Measurements from ENCODE around the gene NACA2. TPM values are rescaled to one million over a fixed set of nuclear protein-coding genes. Genes with fewer than 3 reads are reported as not detected.
"Not testable (repeated sequence)": the region's sequence is repeated elsewhere in the genome, so short reads cannot be mapped to it uniquely, and the experiment has no call there.

NACA2 gene
- 1.0 TPM for polyA plus RNA-seq (ENCODE audit: insufficient read length)

DNA sequence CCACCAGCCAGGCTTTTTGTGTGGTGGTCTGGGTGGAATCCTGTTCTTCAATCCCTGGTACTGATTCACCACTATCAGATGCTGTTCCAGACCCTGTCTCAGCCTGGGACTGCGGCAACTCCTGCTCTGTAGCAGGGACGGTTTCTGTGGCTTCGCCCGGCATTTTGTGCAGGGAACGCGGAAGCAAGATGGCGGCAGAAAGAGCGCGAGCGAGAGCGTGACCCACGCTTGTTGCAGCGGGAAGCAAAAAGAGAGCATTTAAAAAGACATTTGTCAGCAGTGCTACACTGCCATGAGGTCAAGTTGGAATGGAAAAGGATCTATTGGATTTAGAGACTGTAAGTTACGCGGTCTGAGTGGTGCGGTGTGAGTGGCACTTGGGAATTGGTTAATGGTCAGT lies at the start of gene NACA2:
Gene NACA2, minus strand, starts transcription at position 202 of the 400 bp plus-strand sequence. Its CDS starts 39 bp downstream, at position 163.
- DNase-seq (ENCODE audit: low read depth): no peak

DNA sequence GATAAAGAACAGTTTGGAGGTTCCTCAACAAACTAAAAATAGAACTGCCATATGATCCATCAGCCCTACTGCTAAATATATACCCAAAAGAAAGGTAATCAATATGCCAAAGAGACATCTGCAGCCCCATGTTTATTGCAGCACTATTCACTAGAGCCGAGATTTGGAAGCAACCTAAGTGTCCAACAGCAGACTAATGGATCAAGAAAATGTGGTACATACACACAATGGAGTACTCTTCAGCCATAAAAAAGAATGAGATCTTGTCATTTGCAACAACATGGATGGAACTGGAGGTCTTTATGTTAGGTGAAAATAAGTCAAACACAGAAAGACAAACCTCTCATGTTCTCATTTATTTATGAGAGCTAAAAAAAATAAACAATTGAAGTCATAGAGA lies 48.8 kb upstream of the NACA2 start:
- no peak for DNase-seq (ENCODE audit: low read depth)

DNA sequence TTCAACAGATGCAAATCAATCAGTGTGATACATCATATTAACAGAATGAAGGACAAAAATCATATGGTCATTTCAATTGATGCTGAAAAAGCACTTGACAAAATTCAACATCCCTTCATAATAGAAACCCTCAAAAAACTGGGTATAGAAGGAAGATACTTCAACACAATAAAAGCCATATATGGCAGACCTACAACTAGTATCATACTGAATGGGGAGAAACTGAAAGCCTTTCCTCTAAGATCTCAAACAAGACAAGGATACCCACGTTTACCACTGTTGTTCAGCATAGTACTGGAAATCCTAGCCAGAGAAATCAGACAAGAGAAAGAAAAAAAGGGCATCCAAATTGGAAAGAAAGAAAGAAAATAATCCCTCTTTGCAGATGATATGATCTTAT lies 47.1 kb upstream of the NACA2 start:
- DNase-seq (ENCODE audit: low read depth): no peak

DNA sequence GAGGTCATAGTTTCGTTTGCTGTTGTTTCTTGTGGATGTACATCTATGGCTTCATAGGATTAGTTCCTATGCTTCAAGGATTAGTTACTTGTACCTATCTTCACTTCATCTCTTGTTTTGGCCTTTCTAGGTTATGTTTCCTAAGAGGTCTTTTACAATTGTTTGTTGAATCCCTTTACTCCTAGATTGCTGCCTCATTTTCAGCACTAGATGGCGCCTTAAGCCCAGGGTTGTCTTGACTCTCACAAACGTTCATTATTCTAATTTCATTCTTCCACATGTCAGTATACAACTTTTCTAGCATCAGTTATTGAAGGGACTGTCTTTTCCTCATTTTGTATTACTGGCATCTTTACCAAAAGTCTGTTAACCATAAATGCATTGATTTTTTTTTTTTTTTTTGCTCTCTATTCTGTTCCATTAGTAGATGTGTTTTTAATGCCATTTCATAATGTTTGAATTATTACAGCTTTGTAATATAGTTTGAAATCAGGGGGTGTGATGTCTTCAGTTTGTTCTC lies 45.0 kb upstream of the NACA2 start:
- no peak for DNase-seq (ENCODE audit: low read depth)

DNA sequence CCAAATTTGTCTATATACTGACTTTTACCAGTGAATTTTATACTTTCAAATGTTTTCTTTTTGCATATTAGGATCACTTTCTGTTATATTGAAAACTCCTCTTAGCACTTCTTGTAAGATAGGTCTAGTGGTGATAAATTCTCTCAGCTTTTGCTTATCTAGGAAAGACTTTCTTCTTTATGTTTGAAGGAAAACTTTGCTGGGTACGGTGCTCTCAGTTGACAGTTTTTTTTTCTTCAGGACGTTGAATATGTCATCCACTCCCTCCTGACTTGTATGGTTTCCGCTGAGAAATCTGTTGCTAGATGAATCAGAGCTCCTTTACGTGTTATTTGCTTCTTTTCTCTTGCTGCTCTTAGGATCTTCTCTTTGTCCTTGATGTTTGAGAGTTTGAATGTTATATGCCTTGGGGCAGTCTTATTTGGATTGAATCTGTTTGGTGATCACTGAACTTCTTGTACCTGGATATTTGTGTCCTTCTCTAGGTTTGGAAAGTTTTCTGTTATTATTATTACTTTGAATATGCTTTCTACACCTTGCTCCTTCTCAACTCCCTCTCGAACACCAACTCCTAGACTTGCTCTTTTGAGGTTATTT lies 44.0 kb upstream of the NACA2 start:
- no peak for DNase-seq (ENCODE audit: low read depth)

DNA sequence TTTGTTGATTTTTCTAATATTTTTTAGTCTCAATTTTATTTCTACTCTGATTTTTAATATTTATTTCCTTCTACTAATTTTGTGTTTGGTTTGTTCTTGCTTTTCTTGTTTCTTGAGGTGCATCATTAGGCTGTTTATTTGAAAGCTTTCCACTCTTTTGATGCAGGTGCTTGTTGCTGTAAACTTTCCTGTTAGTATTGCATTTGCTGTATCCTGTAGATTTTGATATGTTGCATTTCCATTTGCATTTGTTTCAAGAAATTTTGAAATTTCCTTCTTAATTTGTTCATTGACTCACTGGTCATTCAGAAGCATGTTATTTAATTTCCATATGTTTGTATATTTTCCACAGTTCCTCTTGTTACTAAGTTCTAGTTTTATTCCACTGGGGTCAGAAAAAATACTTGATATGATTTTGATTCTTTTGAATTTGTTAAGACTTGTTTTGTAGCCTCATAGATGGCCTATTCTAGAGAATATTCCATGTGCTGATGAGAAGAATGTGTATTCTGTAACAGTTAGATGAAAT lies 43.1 kb upstream of the NACA2 start:
- DNase-seq (ENCODE audit: low read depth): no peak

DNA sequence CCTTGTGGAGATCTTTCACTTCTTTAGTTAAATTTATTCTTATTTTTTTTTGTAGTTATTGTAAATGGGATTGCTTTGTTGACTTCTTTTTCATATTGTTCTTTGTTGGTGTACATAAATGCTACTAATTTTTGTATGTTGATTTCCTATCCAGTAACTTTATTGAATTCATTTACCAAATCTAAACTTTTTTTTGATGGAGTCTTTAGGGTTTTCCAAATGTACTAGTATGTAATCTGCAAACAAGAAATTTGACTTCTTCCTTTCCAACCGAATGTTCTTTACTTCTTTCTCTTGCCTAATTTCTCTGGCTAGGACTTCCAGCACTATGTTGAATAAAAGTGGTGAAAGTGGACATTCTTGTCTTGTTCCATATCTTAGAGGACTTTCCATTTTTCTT lies 41.8 kb upstream of the NACA2 start:
- no peak for DNase-seq (ENCODE audit: low read depth)

DNA sequence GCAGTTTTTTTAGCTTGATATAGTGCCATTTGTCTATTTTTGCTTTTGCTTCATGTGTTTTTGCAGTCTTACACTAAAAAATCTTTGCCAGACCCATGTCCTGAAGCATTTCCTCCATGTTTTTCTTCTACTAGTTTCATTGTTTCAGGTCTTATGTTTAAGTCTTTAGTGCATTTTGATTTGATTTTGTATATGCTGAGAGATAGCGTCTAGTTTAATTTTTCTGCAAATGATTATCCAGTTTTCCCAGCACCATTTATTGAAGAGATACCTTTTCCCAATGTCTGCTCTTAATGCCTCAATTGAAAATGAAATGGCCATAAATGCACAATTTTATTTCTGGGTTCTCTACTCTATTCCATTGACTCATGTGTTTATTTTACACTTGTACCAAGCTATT lies 40.8 kb upstream of the NACA2 start:
- DNase-seq (ENCODE audit: low read depth): no peak

DNA sequence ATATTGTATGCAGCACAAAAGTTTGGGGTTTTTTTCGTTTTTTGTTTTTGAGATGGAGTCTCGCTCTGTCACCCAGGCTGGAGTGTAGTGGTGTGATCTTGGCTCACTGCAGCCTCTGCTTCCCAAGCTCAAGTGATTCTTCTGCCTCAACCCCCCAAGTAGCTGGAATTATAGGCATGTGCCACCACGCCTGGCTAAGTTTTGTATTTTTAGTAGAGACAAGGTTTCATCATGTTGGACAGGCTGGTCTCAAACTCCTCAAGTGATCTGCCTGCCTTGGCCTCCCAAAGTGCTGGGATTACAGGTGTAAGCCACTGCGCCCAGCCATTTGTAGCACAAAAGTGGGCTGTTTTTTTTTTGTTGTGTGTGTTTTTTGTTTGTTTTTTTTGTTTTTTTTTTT lies 37.1 kb upstream of the NACA2 start:
- not testable (repeated sequence) for DNase-seq (ENCODE audit: low read depth)

DNA sequence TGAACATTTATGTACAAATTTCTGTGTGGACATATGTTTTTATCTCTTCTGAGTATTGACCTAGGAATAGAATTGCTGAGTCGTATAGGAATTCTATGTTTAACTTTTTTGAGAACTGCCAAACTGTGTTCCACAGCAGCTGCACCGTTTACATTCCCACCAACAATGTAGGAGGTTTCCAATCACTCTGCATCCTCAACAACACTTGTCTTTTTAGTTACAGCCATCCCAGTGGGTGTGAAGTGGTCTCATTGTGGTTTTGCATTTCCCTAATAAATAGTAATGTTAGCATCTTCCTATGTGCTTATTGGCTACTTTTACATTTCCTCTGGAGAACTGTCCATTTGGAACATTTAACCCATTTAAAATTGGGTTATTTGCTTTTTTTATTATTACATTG lies 36.6 kb upstream of the NACA2 start:
- no peak for DNase-seq (ENCODE audit: low read depth)

DNA sequence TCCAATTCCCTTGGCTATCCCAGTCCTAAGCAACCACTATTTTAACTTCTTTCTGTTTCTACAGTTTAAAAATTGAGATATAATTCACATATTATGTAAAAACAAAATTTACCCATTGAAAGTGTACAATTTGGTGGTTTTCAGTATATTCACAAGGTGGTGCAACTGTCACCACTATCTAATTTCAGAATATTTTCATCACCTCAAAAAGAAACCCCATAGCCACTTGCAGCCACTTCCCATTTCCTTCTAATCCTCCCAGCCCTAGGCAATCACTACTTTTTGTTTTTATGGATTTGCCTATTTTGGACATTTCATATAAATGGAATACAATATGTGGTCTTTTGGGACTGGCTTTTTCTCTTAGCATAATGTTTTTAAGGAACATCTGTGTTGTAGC lies 36.1 kb upstream of the NACA2 start:
- DNase-seq (ENCODE audit: low read depth): no peak

DNA sequence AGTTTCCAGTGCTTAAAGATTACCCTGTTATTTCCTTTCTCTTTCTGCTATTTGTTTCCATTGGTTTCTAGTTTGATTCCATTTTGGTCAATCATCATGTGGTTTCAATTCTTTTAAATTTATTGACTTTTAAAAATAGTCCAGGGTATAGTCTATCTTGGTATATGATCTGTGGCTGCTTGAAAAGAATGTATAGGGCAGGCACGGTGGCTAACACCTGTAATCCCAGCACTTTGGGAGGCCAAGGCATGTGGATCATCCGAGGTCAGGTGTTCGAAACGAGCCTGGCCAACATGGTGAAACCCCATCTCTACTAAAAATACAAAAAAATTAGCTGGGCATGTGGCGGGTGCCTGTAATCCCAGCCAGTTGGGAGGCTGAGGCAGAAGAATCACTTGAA lies 34.5 kb upstream of the NACA2 start:
- no peak for DNase-seq (ENCODE audit: low read depth)

DNA sequence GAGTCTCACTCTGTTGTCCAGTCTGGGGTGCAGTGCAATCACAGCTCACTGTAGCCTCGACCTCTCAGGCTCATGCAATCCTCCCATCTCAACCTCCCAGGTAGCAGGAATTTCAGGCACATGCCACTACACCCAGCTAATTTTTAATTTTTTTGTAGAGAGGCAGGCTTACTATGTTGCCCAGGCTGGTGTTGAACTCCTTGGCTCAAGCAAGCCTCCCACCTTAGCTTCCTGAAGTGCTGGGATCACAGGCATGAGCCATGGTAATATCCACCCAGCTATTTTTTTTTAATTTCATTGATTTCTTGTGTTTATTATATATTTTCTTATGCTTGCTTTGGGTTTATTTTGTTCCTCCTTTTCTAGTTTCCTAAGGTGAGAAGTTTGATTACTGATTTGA lies 33.9 kb upstream of the NACA2 start:
- DNase-seq (ENCODE audit: low read depth): no peak

DNA sequence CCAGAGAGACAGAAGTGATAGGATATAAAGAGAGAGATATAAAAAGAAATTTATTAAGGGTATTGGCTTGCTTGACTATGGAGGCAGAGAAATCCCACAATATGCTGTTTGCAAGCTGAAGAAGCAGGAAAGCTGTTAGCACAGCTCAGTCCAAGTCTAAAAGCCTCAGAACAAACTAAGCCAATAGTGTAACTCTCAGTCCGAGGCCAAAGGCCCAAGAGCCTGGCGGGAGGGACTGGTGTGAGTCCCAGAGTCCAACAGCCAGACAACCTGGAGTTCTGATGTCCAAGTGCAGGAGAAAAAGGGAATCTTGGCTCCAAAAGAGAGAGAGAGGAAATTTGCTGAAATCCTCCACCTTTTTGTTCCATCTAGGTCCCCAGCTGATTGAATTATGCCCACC lies 30.3 kb upstream of the NACA2 start:
- no peak for DNase-seq (ENCODE audit: low read depth)

DNA sequence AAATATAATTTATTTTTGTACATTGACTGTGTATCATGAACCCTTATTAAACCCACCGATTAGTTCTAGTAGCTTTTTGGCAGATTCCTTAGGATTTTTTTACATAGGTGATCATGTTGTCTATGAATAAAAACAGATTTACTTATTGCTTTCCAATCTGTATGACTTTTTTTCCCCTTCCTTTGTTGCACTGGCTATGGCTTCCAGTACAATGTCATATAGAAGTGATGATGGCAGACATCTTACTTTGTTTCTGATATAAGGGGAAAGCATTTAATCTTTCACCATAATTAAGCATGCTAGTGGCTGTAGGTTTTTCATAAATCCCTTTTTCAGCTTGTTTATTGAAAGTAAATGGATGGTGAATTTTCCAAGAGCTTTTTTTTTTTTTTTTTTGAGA lies 28.9 kb upstream of the NACA2 start:
- no peak for DNase-seq (ENCODE audit: low read depth)

DNA sequence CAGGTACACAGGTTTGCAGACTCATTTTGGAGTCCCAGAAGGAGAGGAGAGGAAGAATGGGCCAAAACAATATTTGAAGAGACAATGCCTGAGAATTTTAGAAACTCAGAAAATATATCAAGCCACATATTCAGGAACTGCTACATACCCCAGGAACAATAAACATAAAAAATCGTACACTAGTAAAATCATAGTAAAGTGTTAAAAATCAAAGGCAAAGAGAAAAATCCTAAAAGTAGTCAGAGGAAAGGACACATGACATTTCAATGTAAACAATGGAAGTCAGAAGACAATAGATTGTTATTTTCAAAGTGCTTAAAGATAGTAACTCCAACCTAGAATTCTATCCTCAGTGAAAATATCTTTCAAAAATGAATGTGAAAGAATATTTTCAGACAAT lies 28.5 kb upstream of the NACA2 start:
- DNase-seq (ENCODE audit: low read depth): no peak

DNA sequence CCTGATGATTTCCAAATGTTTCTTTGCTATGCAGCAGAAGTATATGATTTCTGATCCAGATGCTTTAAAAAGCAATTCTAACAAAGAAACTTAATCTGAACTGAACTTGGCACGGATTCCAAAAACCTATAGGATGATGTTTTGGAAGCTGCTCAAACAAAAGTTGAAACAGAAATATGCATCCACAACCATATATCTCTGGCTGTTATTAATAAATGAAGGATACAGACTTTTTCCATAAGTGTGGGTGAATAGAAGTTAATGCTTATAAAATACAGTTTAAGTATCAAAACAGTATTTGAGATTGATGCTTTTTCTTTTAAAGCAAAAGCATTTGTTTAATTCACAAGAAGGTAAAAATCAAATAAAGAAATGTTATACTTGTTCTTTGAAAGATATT lies 27.9 kb upstream of the NACA2 start:
- DNase-seq (ENCODE audit: low read depth): no peak

DNA sequence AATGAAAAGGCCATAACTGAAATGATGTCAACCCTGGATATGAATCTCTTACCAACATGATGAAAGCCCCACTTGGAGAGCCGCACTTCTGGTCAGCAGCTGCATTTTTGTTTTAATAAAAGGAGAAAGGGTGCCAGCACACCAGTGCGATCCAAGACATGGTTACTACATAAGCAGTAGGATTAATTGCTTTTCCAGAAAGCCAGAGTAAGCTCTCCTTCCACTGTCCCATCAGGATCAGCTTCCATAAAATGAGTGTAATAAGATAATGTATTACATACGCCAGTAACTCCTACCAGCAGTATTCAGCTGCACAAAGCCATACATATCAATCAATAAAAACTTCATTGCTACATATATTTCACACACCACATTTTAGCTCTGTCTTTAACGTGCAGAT lies 26.3 kb upstream of the NACA2 start:
- no peak for DNase-seq (ENCODE audit: low read depth)

DNA sequence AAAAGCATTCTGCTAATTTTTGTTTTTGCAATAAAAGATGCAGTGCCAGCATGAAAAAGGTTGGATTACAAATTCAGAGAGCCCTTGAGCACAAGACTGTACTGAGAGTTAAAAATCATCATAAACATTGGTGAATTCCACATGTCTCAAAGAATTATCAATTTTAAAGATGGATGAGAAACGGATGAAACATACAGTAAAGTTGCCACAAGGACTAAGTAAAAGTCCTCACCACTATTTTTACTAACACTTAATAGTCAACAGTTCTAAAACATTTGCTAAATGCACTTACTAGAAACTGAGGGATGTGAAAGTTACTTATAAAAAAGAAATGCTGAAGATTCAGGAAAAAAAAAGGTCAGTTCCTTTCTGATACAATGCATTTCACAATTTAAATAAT lies 25.8 kb upstream of the NACA2 start:
- no peak for DNase-seq (ENCODE audit: low read depth)

DNA sequence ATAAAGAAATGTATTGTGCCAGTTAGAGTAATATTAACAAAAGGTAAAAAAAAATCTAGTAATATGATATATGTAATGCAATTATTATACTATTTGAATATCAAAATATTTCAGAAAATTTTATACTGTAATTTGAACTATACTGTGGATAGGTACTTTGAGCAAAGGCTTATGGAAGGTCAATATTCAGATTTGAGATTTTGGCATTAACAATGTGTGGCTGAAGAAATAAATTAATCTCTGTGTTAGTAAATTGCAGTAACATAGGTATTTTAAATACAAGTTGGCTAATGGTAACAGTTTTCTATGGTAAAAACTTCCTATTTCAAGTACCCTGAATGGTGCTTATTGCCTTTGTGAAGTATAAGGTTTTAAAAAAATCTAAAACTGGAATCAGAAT lies 23.2 kb upstream of the NACA2 start:
- DNase-seq (ENCODE audit: low read depth): no peak

DNA sequence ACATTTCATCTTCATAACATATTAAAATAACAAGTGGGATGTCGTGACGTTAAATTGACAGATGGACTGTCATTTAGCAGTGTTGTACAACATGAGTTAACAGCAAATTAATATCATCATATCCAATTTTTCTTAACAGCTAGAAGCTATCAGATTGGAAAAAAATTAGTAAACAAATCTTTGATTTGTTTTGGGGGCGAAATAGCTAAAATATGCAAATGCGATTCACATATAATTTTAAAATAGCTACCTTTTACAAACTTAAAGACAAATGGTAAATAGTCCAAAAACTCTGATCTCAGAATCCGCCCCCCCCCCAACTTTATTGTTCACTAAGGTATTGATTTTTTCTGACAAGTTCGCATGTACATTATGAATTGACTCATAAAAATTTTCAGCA lies 20.3 kb upstream of the NACA2 start:
- DNase-seq (ENCODE audit: low read depth): no peak

DNA sequence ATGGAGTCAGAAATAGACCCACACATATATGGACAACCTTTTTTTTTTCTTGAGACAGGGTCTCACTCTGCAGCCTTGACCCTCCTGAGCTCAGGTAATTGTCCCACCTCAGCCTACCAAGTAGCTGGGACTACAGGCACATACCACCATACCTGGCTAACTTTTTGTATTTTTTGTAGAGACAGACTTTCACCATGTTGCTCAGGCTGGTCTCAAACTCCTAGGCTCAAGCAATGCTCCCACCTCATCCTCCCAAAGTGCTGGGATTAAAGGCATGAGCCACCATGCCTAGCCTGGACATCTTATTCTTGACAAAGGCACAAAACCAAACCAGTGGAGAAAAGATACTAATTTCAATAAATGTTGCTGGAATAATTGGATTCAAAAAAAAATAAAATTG lies 14.7 kb upstream of the NACA2 start:
- no peak for DNase-seq (ENCODE audit: low read depth)

DNA sequence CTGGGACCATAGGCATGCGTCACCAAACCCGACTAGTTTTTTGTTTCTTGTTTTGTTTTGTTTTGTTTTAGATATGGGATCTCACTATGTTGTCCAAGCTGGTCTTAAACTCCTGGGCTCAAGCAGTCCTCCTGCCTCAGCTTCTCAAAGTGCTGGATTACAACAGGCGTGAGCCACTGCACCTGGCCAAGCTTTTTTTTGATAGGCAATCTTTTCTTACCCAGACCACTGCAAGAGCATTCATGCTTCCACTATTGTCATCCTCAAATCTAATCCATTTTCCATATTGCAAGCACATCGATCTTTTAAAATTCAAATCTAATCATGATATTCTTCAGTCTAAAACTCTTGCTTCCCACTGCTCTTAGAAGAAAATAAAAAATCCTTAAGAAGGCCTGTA lies 10.3 kb upstream of the NACA2 start:
- DNase-seq (ENCODE audit: low read depth): no peak

DNA sequence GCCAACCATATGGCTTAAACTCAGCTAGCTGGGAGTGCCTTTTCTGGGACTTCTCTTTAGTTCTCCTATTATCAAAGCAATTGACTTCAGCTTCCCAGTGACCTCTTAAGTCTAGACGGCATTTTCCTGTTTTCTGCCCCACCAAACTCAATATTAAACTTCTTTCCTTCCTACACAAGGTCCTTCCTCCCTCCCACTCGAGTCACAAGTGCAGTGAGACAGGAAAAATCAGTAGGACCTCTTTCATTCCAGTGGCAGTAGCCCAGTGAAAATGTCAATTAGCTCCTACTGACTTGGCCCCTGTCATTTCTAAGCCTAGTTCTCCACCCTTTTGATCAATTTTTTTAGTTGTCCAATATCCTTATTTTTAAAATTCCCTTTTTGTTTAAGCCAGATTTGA lies 9.6 kb upstream of the NACA2 start:
- DNase-seq (ENCODE audit: low read depth): no peak

Measured in forelimb muscle (tissue), 1 donor.